Neural cell (in vitro differentiated cells): ENCODE results near the gene KRT15.

Experiments used
- EP300 ChIP-seq: fragments of 450-650 bp; conservative IDR thresholded peaks from 2 replicates; pipeline ENCODE4 v1.6.1; 2014; ENCODE audit warnings: antibody characterized with exemption, mild to moderate bottlenecking, moderate library complexity; ENCODE audit not compliant: poor library complexity, severe bottlenecking
- EZH2 ChIP-seq: fragments of 200-600, 300-800 bp; shearing (Covaris generic), sonication (generic); IDR thresholded peaks from 2 replicates; pipeline ENCODE4 v1.6.1; 2014; ENCODE audit warnings: antibody characterized with exemption, low read length, borderline replicate concordance, mild to moderate bottlenecking; ENCODE audit not compliant: insufficient read depth, poor library complexity, severe bottlenecking
- TAF1 ChIP-seq: IDR thresholded peaks from 2 replicates; pipeline ENCODE4 v1.6.1; 2012; ENCODE audit warnings: low read depth
- TF ChIP-seq, protein P1 (sequence below): fragments of 450-650 bp; IDR thresholded peaks from 2 replicates; pipeline ENCODE4 v1.5.1; 2014; ENCODE audit warnings: antibody characterized with exemption, mild to moderate bottlenecking, moderate library complexity; ENCODE audit not compliant: poor library complexity, severe bottlenecking

DNA sequence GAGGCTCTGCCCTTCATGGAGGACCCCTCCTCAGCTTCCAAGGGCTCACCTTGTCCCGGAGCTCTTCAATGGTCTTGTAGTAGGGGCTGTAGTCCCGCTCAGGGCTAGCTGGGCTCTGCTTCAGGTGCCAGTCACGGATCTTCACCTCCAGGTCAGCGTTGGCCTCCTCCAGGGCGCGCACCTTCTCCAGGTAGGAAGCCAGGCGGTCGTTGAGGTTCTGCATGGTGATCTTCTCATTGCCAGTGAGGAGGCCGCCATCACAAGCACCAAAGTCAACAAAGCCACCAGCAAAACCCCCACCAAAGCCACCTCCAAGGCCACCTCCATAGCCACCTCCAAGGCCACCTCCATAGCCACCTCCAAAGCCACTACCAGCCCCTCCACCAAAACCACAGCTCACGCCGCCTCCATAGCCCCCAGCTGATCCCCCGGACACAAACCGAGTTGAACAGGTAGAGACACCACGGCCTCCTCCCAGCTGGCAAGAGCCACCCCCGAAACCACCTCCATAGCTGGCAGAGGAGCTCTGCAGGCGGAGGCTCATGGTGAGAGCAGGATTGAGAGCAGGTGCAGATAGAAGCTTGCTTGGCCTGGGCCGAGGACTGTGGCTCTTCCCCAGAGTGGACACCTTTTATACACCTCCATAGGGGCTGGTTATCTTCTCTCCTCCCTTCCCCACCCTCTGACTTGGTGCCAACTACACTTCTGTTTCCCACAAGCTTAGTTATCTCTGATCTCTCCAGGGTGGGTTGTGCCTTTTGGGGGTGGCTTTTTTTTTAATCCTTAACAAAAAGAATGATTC lies 13.5 kb downstream of the KRT15 start, which contains the start of gene KRT13:
- TF ChIP-seq, protein P1, sequence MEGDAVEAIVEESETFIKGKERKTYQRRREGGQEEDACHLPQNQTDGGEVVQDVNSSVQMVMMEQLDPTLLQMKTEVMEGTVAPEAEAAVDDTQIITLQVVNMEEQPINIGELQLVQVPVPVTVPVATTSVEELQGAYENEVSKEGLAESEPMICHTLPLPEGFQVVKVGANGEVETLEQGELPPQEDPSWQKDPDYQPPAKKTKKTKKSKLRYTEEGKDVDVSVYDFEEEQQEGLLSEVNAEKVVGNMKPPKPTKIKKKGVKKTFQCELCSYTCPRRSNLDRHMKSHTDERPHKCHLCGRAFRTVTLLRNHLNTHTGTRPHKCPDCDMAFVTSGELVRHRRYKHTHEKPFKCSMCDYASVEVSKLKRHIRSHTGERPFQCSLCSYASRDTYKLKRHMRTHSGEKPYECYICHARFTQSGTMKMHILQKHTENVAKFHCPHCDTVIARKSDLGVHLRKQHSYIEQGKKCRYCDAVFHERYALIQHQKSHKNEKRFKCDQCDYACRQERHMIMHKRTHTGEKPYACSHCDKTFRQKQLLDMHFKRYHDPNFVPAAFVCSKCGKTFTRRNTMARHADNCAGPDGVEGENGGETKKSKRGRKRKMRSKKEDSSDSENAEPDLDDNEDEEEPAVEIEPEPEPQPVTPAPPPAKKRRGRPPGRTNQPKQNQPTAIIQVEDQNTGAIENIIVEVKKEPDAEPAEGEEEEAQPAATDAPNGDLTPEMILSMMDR, result no peak
- TF ChIP-seq EZH2 (no peak), EP300 (no peak), TAF1 (no peak)
